GM18520 (cell line): ENCODE data around the gene SERPINE1.
A peak's percentile ranks its signal among the peaks of the same experiment; 100 is the strongest.
"Not testable (repeated sequence)": the region's sequence is repeated elsewhere in the genome, so short reads cannot be mapped to it uniquely, and the experiment has no call there.

ENCODE experiments used
- ATAC-seq: cut with Tn5 transposase; IDR thresholded peaks from one replicate; pipeline ENCODE4 v1.9.1; 2021; ENCODE audit not compliant: unreplicated experiment

Gene SERPINE1

GRCh38 chr7:101121991-101122932, 4.6 kb upstream of the SERPINE1 start:
- ATAC-seq, result no peak

- no peak for ATAC-seq
Observed at GRCh38 chr7:101122933-101123702, 3.8 kb upstream of the SERPINE1 start.

DNA sequence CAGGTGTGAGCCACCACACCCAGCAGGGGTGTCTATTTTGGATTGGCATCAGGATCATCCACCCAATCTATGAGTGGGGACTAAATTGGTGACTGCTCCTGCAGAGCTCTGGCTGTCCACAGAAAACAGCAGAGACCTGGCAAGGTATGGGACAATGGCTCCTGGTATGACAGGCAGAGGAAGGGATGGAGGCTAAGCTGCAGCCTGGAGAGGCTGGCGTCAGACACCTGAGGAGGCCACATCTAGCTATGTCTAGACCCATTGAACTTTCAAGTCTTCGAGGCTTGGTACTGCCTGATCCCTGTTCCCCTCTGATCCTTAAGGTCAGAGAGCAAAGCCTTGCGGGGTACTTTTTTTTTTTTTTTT, 3.2 kb upstream of the SERPINE1 start:
- no peak for ATAC-seq

- ATAC-seq, result no peak
Observed at GRCh38 chr7:101124376-101125056, 2.4 kb upstream of the SERPINE1 start.

DNA sequence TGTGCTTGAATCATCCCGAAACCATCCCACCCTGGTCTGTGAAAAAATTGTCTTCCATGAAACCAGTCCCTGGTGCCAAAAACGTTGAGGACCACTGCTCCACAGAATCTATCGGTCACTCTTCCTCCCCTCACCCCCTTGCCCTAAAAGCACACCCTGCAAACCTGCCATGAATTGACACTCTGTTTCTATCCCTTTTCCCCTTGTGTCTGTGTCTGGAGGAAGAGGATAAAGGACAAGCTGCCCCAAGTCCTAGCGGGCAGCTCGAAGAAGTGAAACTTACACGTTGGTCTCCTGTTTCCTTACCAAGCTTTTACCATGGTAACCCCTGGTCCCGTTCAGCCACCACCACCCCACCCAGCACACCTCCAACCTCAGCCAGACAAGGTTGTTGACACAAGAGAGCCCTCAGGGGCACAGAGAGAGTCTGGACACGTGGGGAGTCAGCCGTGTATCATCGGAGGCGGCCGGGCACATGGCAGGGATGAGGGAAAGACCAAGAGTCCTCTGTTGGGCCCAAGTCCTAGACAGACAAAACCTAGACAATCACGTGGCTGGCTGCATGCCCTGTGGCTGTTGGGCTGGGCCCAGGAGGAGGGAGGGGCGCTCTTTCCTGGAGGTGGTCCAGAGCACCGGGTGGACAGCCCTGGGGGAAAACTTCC, 784 bp upstream of the SERPINE1 start:
- peak; percentile 41 for ATAC-seq

- no peak for ATAC-seq
Observed at GRCh38 chr7:101127460-101128039, 646 bp downstream of the SERPINE1 start.

DNA sequence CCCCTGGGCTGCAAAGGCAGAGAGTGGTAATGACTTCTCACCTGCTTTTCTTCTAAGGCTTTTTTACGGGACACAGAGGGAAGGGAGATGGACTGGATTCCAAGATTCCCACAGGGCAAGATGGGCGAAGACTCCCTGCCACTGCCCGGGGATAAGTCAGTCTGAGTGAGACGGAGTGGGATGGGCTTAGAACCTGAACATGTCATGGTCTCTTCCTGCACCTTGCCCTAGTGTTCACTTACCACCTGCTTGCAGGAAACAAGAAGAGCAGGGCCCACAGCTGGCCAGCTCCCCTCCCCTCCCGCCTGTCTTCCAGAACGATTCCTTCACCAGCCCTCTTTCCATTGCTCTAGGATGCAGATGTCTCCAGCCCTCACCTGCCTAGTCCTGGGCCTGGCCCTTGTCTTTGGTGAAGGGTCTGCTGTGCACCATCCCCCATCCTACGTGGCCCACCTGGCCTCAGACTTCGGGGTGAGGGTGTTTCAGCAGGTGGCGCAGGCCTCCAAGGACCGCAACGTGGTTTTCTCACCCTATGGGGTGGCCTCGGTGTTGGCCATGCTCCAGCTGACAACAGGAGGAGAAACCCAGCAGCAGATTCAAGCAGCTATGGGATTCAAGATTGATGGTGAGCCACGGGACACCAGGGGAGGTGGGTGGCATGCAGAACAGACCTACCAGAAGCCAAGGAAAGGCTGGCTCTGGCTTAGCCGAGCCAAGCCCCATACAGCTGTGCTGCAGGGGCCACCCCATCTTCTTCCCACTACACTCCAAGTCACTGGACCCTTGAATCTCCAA, 1.3 kb downstream of the SERPINE1 start:
- ATAC-seq, result no peak

GRCh38 chr7:101129603-101130117, 2.8 kb downstream of the SERPINE1 start:
- ATAC-seq, result no peak

- ATAC-seq, result not testable (repeated sequence)
Observed at GRCh38 chr7:101132626-101133600, 6.0 kb downstream of the SERPINE1 start.

- no peak for ATAC-seq
Observed at GRCh38 chr7:101133621-101134398, 6.9 kb downstream of the SERPINE1 start.

DNA sequence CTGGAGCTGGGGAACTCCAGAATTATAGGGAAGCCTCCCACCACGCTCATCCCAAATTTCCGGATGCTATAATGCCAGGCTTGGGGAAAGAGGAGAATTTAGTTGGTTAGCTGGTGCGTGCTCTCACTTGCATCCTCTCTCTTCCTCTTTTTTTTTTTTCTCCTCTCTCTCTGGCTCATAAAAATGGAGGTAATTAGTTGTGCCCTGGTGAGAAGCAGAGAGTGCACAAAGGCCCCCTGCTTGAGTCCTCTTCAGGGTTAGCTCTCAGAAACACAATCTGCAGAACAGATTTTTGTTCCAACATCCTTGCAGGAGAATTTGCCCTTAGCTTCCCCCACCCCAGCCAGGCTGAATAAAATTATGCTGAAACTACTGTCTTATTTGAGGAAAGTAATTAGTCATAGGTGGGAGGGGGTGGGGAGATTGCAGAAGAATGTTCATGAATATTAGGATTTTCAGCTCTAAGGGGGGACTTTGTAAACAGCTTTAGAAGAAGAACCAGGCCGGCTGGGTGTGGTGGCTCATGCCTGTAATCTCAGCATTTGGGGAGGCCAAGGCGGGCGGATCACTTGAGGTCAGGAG, 7.6 kb downstream of the SERPINE1 start:
- no peak for ATAC-seq

- no peak for ATAC-seq
Observed at GRCh38 chr7:101137651-101138212, 10.8 kb downstream of the SERPINE1 start.

DNA sequence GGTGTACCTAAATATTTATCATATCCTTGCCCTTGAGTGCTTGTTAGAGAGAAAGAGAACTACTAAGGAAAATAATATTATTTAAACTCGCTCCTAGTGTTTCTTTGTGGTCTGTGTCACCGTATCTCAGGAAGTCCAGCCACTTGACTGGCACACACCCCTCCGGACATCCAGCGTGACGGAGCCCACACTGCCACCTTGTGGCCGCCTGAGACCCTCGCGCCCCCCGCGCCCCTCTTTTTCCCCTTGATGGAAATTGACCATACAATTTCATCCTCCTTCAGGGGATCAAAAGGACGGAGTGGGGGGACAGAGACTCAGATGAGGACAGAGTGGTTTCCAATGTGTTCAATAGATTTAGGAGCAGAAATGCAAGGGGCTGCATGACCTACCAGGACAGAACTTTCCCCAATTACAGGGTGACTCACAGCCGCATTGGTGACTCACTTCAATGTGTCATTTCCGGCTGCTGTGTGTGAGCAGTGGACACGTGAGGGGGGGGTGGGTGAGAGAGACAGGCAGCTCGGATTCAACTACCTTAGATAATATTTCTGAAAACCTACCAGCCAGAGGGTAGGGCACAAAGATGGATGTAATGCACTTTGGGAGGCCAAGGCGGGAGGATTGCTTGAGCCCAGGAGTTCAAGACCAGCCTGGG, 11.4 kb downstream of the SERPINE1 start:
- peak; percentile 57 for ATAC-seq

DNA sequence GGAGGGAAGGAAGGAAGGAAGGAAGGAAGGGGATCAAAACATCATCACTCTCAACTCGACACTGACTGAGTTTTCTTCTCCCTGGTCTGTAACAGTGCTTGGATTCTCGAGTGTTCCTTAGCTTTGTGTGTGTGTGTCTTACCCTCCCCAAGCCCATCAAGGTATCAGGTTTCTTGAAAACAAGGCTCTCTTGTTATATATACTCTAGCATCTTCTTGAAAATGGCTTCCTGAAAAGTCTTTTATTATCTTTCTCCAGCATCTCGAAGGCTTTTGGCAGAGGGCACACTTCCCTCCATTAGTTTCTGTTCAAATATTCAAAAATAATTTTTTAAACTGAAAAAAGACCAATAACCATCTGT, 13.4 kb downstream of the SERPINE1 start:
- ATAC-seq, result no peak

DNA sequence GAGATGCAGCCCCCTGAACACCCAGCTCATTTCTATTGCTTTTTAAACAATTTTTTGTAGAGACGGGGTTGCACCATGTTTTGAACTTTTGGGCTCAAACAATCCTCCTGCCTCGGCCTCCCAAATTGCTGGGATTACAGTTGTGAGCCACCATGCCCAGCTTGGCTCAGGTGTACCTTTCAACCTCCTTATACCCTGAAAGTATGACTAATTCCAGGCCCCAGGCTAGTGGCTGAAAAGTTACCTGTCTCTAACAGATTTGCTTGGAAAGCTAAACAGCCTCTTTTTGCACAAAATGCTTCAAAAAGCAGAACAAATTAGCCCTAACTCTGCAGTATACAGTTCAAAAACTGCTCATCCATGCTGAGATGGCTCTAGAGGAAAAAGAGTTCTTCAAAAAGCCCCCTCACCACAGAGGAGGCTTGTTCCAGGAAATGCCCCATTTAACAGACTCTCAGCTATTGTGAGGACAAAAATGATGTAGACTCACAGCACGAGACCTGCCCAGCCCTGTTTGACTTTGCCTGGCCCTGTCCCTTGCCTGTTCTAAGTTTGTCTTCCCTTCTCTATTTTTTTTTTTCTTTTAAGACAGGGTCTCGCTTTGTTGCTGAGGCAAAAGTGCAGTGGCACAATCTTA, 14.0 kb downstream of the SERPINE1 start:
- no peak for ATAC-seq
